NCI-H1105 treated with DMSO at 0.1 percent for 48 hours (cell line): ENCODE results near the gene ENO2.

Experiments
- DNase-seq: peaks from one replicate; lab custom pipeline; 2025; lab: John Stamatoyannopoulos, UW

Gene ENO2

DNA sequence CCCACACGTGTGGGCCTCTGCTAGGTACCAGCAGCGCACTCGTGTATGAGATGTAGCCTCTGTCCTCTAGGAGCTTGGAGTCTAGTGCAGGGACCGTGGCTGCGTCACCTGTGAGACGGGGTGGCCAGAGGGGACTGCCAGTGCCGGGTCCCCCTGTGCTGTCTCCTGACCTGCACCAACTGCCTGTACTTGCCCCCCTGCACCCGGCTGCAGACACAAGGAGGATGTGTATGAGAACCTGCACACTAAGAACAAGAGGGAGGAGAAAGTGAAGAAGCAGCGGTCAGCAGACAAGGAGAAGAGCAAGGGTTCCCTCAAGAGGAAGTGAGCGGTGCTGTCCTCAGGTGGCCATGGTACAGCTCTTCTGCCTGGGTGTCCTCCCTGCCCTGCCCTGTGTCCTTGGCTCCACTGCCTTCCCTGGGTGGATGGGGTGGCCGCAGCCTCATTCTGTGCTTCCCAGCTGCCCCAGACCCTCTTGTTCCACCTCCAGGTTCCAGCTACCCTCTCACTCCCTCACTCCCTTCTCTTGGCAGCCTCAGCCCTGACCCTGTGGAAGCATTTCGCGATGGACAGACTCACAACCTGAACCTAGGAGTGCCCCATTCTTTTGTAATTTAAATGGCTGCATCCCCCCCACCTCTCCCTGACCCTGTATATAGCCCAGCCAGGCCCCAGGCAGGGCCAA is 46.4 kb downstream of the ENO2 start:
- no peak for DNase-seq

DNA sequence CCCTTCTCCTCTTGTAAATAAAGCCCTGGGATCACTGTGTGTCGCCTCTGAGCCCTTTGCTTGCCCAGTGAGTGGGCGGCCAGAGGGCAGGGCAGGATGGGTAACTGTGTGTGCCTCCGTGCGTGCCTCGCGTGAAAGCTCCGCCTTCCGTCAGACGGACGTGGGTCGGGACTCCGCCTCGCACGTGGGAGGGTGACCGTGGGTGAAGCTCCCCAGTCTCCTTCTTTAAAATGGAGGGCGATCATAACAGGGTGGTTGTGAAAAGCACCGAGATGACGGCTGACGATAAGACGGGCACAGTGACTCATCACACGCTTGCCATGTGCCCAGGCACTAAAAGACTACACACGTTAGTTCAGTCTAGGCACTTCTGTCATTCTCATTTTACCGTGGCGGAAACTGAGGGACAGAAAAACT is 46.9 kb downstream of the ENO2 start:
- no peak for DNase-seq

DNA sequence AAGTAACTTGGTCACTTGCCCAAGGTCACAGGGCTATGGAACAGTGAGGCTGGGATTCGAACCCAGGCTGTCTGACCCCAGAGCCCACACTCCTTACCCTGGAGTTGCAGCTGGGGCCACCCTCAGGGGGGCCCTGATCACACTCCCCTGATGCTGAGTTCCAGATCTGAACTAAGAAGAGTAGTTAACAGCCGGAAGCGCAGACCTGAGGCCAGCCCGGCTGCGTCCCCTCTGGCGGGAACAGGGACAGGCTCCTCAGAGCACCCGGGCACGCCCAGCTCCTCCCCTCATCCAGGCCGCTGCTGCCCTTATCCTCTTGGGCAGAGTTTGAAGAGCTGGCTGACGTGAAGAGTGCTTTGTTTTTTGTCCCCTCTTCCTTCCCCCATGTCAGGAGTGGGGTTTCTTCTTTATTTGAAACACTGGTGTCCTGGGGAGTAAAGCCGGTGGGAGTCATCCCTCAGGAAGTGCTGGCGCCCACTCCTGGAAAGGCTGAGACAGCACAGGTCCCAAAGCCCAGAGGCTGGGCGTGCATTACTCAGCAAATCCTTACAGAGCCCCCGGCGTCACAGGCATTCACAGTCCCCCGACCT is 47.4 kb downstream of the ENO2 start:
- peak; percentile 89 for DNase-seq

DNA sequence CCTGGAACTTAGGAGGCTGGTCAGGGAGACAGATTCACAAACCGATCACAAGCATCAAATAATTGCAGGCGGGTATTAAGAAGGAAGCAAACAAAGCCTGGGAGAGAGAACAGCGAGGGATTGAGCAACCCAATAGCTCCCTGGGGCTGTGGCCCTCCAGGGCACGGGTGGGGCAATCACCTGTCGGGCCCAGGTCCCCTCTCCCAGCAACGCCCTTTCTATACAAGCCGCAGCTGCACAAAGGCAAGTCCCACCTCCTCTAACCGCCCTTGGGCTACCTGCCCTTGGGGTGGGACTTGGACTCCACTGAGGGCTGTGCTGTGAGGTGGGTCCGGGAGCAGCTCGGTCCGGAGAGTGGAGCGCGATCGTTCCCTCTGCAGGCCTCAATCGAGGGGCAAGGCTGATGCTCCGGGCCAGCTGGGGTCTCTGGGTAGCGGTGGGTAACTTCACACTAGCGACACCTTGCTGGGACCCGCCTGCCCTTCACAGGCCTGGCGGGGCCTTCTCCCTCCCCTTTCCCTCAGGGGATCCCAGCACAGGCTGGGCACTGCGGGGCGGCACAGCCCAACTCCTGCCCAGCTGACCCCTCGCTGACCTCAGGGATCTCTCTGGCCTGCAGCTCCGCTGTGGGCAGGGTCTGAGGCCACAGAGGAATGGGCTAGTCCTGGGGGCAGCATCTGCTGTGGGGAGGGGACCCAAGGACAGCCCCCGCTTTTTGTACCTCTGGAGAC is 48.1 kb downstream of the ENO2 start:
- DNase-seq: peak; percentile 89

DNA sequence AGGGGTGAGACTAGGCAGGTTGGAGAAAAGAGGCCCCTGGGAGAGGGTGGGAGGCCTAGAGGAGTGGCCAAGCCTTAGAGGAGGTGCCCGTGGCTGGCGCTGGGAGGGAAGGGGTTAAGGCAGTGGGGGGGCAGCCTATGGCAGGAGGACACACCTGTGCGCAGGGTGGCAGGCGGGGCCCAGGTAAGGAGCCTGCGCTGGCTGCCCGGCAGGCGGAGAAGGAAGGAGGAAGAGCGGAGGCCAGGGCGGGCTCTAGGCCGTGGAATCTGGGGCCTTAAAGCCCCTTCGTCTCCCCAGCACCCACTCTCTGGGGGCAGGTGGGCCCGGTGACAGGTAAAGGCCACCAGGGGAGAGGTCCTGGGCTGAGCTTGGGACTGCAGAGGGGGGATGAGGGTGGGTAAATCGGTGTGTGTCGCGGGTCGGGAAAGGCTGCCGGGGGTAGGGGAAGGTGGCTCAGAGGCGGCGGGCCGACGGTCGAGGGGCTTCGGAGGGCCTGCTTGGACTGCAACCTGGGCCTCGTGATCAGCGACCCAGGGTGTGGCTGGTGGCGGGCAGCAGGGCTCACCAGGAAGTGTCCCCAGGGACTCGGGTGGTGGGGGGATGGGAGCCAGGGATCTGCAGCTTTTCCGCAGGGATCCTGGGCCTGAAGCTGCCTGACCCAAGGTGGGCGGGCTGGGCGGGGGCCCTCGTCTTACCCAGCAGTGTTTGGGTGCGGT is 48.8 kb downstream of the ENO2 start:
- DNase-seq: peak; percentile 90

DNA sequence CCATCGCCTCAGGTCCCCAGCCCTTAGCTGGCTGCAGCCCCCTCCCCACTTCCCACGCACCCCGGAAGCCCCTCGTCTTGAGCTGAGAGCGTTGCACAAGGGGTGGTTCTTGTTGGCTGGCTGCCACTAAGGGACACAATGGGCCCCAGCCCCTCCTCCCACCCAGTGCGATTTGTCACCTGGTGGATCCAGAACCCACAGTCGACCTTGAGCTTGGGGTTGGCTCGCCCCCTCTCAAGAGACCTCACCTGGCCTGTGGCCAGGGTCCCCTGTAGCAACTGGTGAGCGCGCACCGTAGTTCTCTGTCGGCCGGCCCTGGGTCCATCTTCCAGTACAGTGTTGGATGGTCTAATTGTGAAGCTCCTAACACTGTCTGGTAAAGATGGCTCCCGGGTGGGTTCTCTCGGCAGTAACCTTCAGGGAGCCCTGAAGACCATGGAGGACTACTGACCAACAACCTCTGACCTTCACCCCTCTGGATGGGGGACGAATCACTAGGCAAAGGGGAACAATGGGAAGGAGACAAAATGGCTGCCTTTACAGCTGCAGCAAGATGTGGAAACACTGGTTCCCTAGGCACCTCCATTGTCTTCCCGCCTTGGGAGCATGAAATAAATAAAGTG is 49.5 kb downstream of the ENO2 start:
- peak; percentile 74 for DNase-seq

DNA sequence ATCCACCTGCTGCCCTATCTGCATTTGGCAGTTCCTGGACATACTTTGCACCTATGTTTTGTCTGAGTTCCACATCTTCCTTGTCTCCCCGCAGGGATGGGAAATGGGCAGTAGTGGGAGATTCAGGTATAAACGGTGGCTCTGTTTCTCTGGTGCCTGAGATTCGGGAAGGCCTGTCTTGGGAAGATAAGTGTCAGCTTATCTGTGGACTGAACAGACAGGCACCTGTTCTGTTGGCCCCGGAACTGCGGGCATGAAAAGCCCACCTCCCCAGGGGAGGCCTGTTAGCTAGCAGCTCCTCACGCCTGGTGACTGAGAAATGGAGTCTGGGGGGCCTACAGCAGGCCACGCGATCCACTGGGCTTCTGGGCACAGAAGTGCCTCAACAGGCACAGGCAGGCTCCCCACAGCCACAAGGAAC is 50.2 kb downstream of the ENO2 start:
- peak; percentile 36 for DNase-seq

- peak; percentile 87 for DNase-seq
These were observed 50.8 kb downstream of the ENO2 start for GRCh38 chr12:6965026-6965661.

GRCh38 chr12:6965714-6966113 is 51.3 kb downstream of the ENO2 start:
- no peak for DNase-seq

DNA sequence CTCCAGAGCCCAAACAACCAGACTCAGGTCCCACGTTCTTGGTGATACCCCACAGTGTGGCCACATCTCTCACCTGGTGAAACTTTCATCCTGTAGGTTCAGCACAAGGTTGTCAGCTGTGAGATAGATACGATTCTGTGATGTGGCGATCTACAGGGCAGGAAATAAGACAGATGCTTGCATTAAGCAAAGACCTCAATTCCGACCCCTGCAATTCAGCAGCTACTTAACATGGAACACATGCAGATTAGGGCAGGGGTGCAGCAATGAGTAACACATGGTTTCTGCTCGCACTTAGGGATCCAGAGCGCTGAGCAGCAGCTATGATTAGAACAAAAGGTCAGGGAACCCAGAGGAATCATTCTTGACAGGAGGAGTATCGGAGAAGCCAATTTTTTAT is 52.0 kb downstream of the ENO2 start:
- no peak for DNase-seq

DNA sequence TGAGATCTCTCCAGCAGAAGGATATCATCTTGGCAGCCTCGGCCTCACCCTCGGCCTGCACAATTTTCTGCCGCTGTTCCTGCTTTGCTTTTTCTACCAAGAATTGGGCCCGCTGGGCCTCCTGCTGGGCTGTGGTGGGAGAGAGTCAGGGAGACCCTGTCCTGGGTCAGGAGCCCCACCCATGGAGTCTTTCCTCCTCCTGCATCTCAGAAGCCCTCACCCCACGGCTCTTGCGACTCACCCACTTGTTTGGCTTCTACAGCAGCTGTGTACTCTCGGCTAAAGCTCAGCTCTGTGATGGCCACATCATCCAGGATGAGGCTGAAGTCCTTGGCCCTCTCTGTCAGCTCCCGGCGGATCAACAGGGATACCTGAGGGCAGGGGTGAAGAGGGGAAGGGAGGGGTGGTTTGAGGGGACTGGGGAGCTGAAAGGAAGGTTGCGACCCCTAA is 53.3 kb downstream of the ENO2 start:
- DNase-seq: no peak

DNA sequence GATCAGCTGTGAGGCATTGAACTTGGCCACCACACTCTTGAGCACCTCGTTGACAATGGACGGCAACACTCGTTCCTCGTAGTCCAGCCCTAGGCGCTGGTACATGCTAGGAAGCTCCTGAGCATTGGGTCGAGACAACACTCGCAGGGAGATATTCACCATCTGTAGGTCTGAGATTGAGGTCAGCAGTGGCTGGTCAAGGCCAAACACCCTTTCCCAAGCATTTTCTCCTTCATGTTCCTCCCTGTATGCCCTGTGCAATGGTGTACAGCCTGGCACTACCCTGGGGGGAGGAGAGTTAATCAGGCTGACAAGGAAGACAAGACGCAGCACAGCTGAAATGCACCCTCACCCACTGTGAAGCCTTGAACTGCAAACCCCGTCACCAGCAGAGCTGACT is 54.0 kb downstream of the ENO2 start:
- no peak for DNase-seq

- no peak for DNase-seq
These were observed 55.7 kb downstream of the ENO2 start for GRCh38 chr12:6970096-6970527.
